Gastrocnemius medialis (tissue), 4 donors: ENCODE measurements around the gene ST7. TPM values are rescaled to one million over a fixed set of nuclear protein-coding genes. Genes with fewer than 3 reads are reported as not detected.

Experiments used
- ATAC-seq, 2 donors: fragments of 150-250 bp; one replicate each; pipeline ENCODE4 v1.9.1; 2016
- DNase-seq, 2 donors: peaks; one replicate each; pipeline ENCODE4 v3.0.0-alpha.2; 2019
- H3K27ac ChIP-seq, 4 donors: fragments of 200-600 bp; sonication (generic); 1 replicate in 1 of 4; 2 replicates in 3 of 4; pipeline ENCODE4 v1.5.1; 2016 to 2018; ENCODE audit warnings: mild to moderate bottlenecking in 2 of 4, moderate library complexity in 1 of 4
- H3K27me3 ChIP-seq, 3 donors: fragments of 200-600 bp; sonication (generic) in 2 of 3; 1 replicate in 1 of 3; 2 replicates in 2 of 3; pipeline versions ENCODE4 v1.5.1 to v1.6.0; 2016 to 2019; ENCODE audit warnings: mild to moderate bottlenecking in 1 of 3, moderate library complexity in 1 of 3
- H3K36me3 ChIP-seq, 2 donors: fragments of 200-600 bp; sonication (generic) in 1 of 2; one replicate each; pipeline ENCODE4 v1.5.1; 2017 to 2018
- H3K4me1 ChIP-seq, 2 donors: fragments of 200-600 bp; sonication (generic) in 1 of 2; one replicate each; pipeline ENCODE4 v1.5.1; 2016 to 2017; ENCODE audit warnings: mild to moderate bottlenecking in 2 of 2
- H3K4me3 ChIP-seq, 4 donors: fragments of 200-600 bp; sonication (generic) in 3 of 4; 1 replicate in 1 of 4; 2 replicates in 3 of 4; pipeline ENCODE4 v1.5.1; 2016 to 2019; ENCODE audit warnings: mild to moderate bottlenecking in 2 of 4
- H3K9me3 ChIP-seq, 3 donors: fragments of 200-600 bp; sonication (generic) in 2 of 3; 1 replicate in 1 of 3; 2 replicates in 2 of 3; pipeline ENCODE4 v1.5.1; 2016 to 2019
- POLR2A ChIP-seq, 2 donors: fragments of 450-650 bp; IDR thresholded peaks; one replicate each; pipeline ENCODE4 v1.6.1; 2017; ENCODE audit warnings: antibody characterized with exemption in 2 of 2, mild to moderate bottlenecking in 2 of 2, moderate library complexity in 2 of 2
- in situ Hi-C, 4 donors: fragments of 200-750 bp; cut with MboI; loops; one replicate each; pipeline versions ENCODE4 v1.15.0 to v1.8.0; 2017; ENCODE audit warnings: low sequenced_read_pairs in 4 of 4
- intact Hi-C: fragments of 100-400 bp; cut with DNase I; formaldehyde crosslinking; loops from one replicate; pipeline ENCODE4 v1.15.1; 2023; ENCODE audit warnings: low total_unique reads
- total RNA-seq, 4 donors: library from RNA; depleted of rRNA; stranded (reverse); fragments of >200 nt; gene quantifications; one replicate each; pipeline versions ENCODE4 v1.1.0 to v1.2.3, GENCODE V29; 2016
- TF ChIP-seq, protein P1 (sequence below), 5 experiments: fragments of 450-650 bp in 3 of 5; fragments of 200-600 bp in 2 of 5; sonication (generic) in 2 of 5; IDR thresholded peaks in 4 of 5; conservative IDR thresholded peaks in 1 of 5; 1 replicate in 4 of 5; 2 replicates in 1 of 5; pipeline ENCODE4 v1.5.1; 2016 to 2019; ENCODE audit warnings: antibody characterized with exemption in 5 of 5, mild to moderate bottlenecking in 3 of 5, moderate library complexity in 3 of 5

Gene ST7
- total RNA-seq, 4 donors from 2014 or later = 5.5 to 14.5 (median 11.9) TPM

GRCh38 chr7:117138981-117139380, 185.7 kb downstream of the ST7 start:
- Histone ChIP-seq H3K27me3 (no peaks in the 10 kb centered on the region), H3K36me3 (peaks cover 3 to 26% of the 10 kb centered on the region in 2 donors), H3K4me1 (no peaks in the 10 kb centered on the region), H3K9me3 (no peaks in the 10 kb centered on the region), H3K4me3 (no peak overlapping the region), H3K27ac (no peak overlapping the region)
- no peak for TF ChIP-seq POLR2A (IDR thresholded peaks at IDR 0.05)
- TF ChIP-seq, protein P1, sequence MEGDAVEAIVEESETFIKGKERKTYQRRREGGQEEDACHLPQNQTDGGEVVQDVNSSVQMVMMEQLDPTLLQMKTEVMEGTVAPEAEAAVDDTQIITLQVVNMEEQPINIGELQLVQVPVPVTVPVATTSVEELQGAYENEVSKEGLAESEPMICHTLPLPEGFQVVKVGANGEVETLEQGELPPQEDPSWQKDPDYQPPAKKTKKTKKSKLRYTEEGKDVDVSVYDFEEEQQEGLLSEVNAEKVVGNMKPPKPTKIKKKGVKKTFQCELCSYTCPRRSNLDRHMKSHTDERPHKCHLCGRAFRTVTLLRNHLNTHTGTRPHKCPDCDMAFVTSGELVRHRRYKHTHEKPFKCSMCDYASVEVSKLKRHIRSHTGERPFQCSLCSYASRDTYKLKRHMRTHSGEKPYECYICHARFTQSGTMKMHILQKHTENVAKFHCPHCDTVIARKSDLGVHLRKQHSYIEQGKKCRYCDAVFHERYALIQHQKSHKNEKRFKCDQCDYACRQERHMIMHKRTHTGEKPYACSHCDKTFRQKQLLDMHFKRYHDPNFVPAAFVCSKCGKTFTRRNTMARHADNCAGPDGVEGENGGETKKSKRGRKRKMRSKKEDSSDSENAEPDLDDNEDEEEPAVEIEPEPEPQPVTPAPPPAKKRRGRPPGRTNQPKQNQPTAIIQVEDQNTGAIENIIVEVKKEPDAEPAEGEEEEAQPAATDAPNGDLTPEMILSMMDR (IDR thresholded peaks at IDR 0.05 in 4 of 5, conservative IDR thresholded peaks at IDR 0.05 in 1 of 5) = no peak
- intact Hi-C loops (no loop called here), in situ Hi-C loops (no loop called here)
- no peak for ATAC-seq
- no peak for DNase-seq

DNA sequence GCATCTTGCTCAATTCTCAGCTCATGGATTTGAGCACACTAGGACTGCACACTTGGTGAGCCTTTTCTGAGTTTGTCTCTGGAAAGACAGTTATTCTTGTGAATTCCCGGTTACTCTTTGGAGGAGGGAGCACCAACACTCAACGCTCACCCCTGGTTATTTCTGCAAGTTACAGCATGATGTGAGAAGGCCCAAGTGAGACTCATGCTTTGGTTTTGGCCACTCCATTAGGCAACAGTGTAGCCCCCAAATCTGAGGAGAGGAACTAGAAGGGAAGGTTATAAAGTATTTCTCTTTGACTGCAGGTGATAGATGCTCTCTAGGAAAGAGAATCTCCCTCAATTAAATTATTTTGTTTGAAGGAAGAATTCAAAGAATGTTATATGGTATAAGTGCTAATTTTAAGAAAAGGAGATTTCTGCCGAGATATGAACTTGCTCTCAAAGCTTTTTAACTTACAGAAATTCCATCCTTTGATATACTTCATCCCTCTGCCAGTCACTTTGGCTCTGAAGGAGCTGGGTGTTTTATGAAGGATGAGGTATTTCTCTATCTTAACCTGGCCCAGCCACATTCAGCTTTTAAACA, 186.2 kb downstream of the ST7 start:
- ATAC-seq = no peak
- Histone ChIP-seq H3K27ac (no peak overlapping the region), H3K27me3 (no peaks in the 10 kb centered on the region), H3K9me3 (no peaks in the 10 kb centered on the region), H3K4me3 (no peak overlapping the region), H3K4me1 (no peaks in the 10 kb centered on the region), H3K36me3 (peaks cover 3 to 26% of the 10 kb centered on the region in 2 donors)
- TF ChIP-seq, protein P1 (IDR thresholded peaks at IDR 0.05 in 4 of 5, conservative IDR thresholded peaks at IDR 0.05 in 1 of 5) = no peak
- TF ChIP-seq POLR2A (IDR thresholded peaks at IDR 0.05) = no peak
- in situ Hi-C loops (no loop called here), intact Hi-C loops (no loop called here)
- DNase-seq = no peak

DNA sequence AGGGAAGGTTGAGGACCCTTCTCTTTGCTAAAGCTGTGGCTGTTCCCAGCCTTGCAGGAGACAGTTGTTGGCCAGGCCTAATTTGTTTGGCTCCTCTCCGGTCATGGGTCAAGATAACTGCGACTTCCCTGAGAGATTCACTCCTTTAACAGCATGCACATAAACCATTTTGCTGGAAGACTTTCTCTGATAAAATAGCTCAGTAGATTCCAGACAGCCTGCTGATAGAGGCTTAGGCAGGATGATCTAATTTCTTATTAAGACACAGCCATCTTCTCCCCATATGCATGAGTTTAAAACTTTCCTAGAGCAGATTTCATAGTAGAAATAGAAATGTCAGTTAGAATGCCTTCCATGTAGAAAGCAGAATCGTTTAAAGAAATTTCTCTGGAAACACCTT, 187.6 kb downstream of the ST7 start:
- peaks cover 3 to 26% of the 10 kb centered on the region in 2 donors for H3K36me3 ChIP-seq
- no peak overlapping the region for H3K4me3 ChIP-seq
- TF ChIP-seq, protein P1 (IDR thresholded peaks at IDR 0.05 in 4 of 5, conservative IDR thresholded peaks at IDR 0.05 in 1 of 5) = no peak
- no peak for TF ChIP-seq POLR2A (IDR thresholded peaks at IDR 0.05)
- ATAC-seq (no peak), DNase-seq (no peak)
- in situ Hi-C loops = no loop called here
- H3K27me3 ChIP-seq = no peaks in the 10 kb centered on the region
- no peaks in the 10 kb centered on the region for H3K9me3 ChIP-seq
- H3K4me1 ChIP-seq = no peaks in the 10 kb centered on the region
- no peak overlapping the region for H3K27ac ChIP-seq
- intact Hi-C loops = no loop called here

DNA sequence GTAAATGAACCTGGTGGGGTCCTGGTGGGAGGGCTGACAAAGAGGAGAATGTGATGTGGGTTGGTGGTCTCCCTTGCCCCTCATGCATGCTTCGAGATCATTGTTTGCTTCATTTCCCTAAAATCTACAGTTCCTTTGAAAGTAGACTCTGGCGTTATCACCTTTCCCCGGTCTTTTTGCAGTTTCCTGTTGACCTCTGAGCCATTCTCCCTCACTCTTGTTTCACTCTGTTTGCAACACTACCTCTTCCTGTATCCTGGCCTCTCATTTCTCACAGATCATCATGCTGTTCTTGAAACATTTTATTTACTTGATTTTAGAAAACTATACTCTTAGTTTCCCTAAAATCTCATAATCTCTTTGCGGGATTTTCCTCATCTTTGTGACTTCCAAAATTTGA, 189.8 kb downstream of the ST7 start:
- Histone ChIP-seq H3K4me1 (no peaks in the 10 kb centered on the region), H3K36me3 (peaks cover 3 to 22% of the 10 kb centered on the region in 2 donors), H3K4me3 (no peak overlapping the region), H3K27ac (no peak overlapping the region), H3K9me3 (no peaks in the 10 kb centered on the region), H3K27me3 (no peaks in the 10 kb centered on the region)
- TF ChIP-seq, protein P1 (IDR thresholded peaks at IDR 0.05 in 4 of 5, conservative IDR thresholded peaks at IDR 0.05 in 1 of 5) = no peak
- no peak for TF ChIP-seq POLR2A (IDR thresholded peaks at IDR 0.05)
- in situ Hi-C loops = no loop called here
- intact Hi-C loops = no loop called here
- ATAC-seq = no peak
- no peak for DNase-seq

DNA sequence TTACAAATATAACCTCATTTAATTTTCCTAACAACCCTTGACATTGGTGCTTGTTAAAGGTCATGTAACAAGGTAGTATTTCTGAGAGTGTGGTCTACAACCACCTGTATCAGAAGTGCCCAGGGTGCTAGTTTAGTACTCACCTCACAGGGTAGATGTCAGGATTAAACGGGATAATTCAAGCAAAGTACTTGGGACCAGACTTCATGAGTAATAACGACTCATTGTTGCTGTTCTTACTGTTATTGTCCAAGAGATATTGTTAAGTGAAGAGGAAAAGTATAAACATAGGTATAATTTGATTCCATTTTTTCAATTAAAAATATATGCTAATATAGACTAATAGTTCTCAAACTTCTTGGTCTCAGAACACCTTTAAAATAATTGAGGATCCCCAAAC, 190.3 kb downstream of the ST7 start:
- Histone ChIP-seq H3K9me3 (no peaks in the 10 kb centered on the region), H3K4me1 (no peaks in the 10 kb centered on the region), H3K27ac (no peak overlapping the region), H3K36me3 (peaks cover 3 to 22% of the 10 kb centered on the region in 2 donors), H3K27me3 (no peaks in the 10 kb centered on the region), H3K4me3 (no peak overlapping the region)
- in situ Hi-C loops = no loop called here
- TF ChIP-seq, protein P1 (IDR thresholded peaks at IDR 0.05 in 4 of 5, conservative IDR thresholded peaks at IDR 0.05 in 1 of 5) = no peak
- TF ChIP-seq POLR2A (IDR thresholded peaks at IDR 0.05) = no peak
- ATAC-seq (no peak), DNase-seq (no peak)
- intact Hi-C loops = no loop called here
